MCF 10A (cell line): ENCODE measurements around the gene GRAMD1B. TPM values are rescaled to one million over a fixed set of nuclear protein-coding genes. Genes with fewer than 3 reads are reported as not detected.

Source experiments
- BruUV-seq: library from RNA; stranded (reverse); fragments of 400-500 nt; replicated peaks from 2 replicates; lab custom pipeline; 2021; lab: Mats Ljungman, UMichigan
- CTCF ChIA-PET: fragments of 300-600 bp; sonication (Branson Sonifier 250); formaldehyde crosslinking; extraction: SDS; loops from one replicate; lab custom pipeline; 2021; ENCODE audit warnings: antibody characterized with exemption, inconsistent platforms; lab: Yijun Ruan, JAX
- POLR2A ChIA-PET: fragments of 300-600, 350-650 bp; sonication (Branson Sonifier 250); formaldehyde crosslinking; extraction: SDS; loops from one replicate; lab custom pipeline; 2020; ENCODE audit warnings: antibody characterized with exemption, inconsistent platforms; lab: Yijun Ruan, JAX
- DNase-seq: peaks from one replicate; pipeline ENCODE4 v3.0.0-alpha.2; 2018; ENCODE audit not compliant: unreplicated experiment
- H3K27ac Mint-ChIP-seq: one replicate; pipeline ENCODE4 v1.8.0; 2022; ENCODE audit warnings: mild to moderate bottlenecking, low read depth, mixed read lengths; ENCODE audit not compliant: unreplicated experiment
- H3K27me3 Mint-ChIP-seq: one replicate; pipeline ENCODE4 v1.8.0; 2022; ENCODE audit warnings: mixed read lengths; ENCODE audit not compliant: insufficient read depth, unreplicated experiment
- H3K36me3 Mint-ChIP-seq: one replicate; pipeline ENCODE4 v1.8.0; 2022; ENCODE audit warnings: mild to moderate bottlenecking, moderate library complexity, mixed read lengths; ENCODE audit not compliant: insufficient read depth, unreplicated experiment
- H3K4me1 Mint-ChIP-seq: one replicate; pipeline ENCODE4 v1.8.0; 2022; ENCODE audit warnings: mixed read lengths; ENCODE audit not compliant: insufficient read depth, unreplicated experiment
- H3K4me3 Mint-ChIP-seq: one replicate; pipeline ENCODE4 v1.8.0; 2022; ENCODE audit warnings: mild to moderate bottlenecking, moderate library complexity, mixed read lengths; ENCODE audit not compliant: unreplicated experiment
- H3K9me3 Mint-ChIP-seq: one replicate; pipeline ENCODE4 v1.8.0; 2022; ENCODE audit warnings: mixed read lengths; ENCODE audit not compliant: unreplicated experiment
- CTCF ChIP-seq: fragments of 200-600 bp; IDR thresholded peaks from one replicate; pipeline ENCODE4 v1.8.0; 2022; ENCODE audit warnings: antibody characterized with exemption, mild to moderate bottlenecking; ENCODE audit not compliant: unreplicated experiment
- intact Hi-C: fragments of 100-400 bp; cut with micrococcal nuclease; formaldehyde crosslinking; loops from 2 replicates; pipeline ENCODE4 v1.14.1; 2022
- total RNA-seq: library from RNA; stranded (reverse); gene quantifications from 2 replicates; pipeline ENCODE4 v1.2.3, GENCODE V29; 2022

GRAMD1B gene
- total RNA-seq, 1 experiment from 2014 or later: 0.26 TPM

DNA sequence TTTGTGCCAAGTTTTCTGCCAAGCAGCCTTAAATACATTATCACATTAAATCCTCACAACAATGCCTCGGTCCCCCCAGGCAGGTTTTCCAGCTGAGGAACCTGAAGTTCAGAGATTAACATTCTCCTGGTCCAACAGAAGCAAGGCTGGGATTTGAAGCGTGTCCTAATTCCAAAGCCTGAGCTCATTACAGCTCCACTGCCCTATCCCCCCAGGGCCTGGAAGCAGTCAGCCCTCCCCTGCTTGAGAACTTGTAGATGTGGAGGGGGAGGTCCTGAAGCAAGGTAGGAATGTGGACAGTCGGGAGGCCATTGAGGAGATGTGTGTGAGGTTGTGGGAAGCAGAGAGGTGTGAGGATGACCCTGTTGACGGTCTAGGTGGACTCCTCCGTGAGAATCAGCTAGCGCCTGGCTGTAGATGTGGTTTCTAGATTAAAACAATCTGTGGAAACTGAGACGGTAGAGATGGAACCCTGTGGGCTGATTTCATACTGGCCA is 8.1 kb downstream of the GRAMD1B start:
- TF ChIP-seq CTCF: no peak
- no peaks in the 10 kb centered on the region for H3K27me3 Mint-ChIP-seq
- no peak overlapping the region for H3K27ac Mint-ChIP-seq
- no peaks in the 10 kb centered on the region for H3K36me3 Mint-ChIP-seq
- no peaks in the 10 kb centered on the region for H3K4me1 Mint-ChIP-seq
- DNase-seq: no peak
- no TSS peak for BruUV-seq
- H3K9me3 Mint-ChIP-seq: no peaks in the 10 kb centered on the region
- POLR2A ChIA-PET: interaction anchor here (0.7 to 1.5 kb wide), 3 partner anchors 12 to 407 kb away, joined by 3 read pairs; no protein-coding TSS in a partner anchor
- CTCF ChIA-PET: interaction anchor here (0.6 to 4.1 kb wide), 3 partner anchors 30 to 332 kb away, joined by 3 to 25 read pairs (median 4); no protein-coding TSS in a partner anchor
- H3K4me3 Mint-ChIP-seq: no peak overlapping the region
- intact Hi-C loops: no loop called here

DNA sequence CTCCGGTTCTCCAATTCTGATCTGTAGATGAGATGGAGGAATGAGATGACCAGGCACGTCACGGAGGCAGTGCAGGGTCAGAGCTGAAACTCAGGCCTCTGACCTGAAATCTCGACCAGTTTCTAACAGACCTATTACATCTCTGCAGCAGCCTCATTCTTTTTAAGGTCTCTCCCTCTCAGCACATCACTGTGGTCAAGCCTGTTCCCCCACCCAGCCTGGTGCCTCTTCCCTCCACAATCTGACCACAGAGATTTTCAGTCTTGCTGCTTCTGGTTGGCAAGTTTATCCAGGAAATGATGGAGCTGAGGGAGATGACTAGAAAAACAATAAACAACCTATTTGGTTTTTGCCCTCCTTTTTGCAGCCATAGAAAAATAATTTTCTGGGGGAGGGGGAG is 9.5 kb downstream of the GRAMD1B start:
- H3K36me3 Mint-ChIP-seq: no peaks in the 10 kb centered on the region
- intact Hi-C loops: no loop called here

DNA sequence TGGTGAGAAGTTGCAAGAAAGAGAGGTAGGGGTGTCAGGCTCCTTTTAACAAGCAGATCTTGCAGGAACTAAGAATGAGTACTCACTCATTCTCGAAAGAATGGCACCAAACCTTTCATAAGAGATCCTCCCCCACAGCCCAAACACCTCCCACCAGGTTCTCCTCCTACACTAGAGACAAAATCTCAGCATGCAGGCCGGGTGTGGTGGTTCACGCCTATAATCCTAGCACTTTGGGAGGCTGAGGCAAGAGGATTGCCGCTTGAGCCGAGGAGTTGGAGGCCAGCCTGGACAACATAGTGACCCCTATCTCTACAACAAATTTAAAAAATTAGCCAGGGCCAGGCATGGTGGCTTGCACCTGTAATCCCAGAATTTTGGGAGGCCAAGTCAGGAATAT is 11.1 kb downstream of the GRAMD1B start:
- Mint-ChIP-seq H3K27me3 (no peaks in the 10 kb centered on the region), H3K4me1 (no peaks in the 10 kb centered on the region), H3K27ac (no peak overlapping the region), H3K4me3 (no peak overlapping the region), H3K36me3 (no peaks in the 10 kb centered on the region), H3K9me3 (no peaks in the 10 kb centered on the region)
- TF ChIP-seq CTCF: no peak
- intact Hi-C loops: no loop called here
- no TSS peak for BruUV-seq
- ChIA-PET POLR2A (no interaction called here), CTCF (no interaction called here)
- DNase-seq: no peak

More for the DNA sequence above, 9.5 kb downstream of the GRAMD1B start:
- DNase-seq: no peak
- Mint-ChIP-seq H3K9me3 (no peaks in the 10 kb centered on the region), H3K27ac (peak overlapping the region; percentile 63), H3K4me1 (no peaks in the 10 kb centered on the region), H3K4me3 (no peak overlapping the region), H3K27me3 (no peaks in the 10 kb centered on the region)
- POLR2A ChIA-PET: no interaction called here
- BruUV-seq: no TSS peak
- no peak for TF ChIP-seq CTCF
- CTCF ChIA-PET: interaction anchor here (4.1 kb wide), 1 partner anchor 32 kb away, joined by 25 read pairs; no protein-coding TSS in a partner anchor

GRCh38 chr11:123443851-123444623 is 14.0 kb downstream of the GRAMD1B start:
- H3K27me3 Mint-ChIP-seq: no peaks in the 10 kb centered on the region
- CTCF ChIA-PET: interaction anchor here (1.0 to 2.1 kb wide), 4 partner anchors 9 to 133 kb away, joined by 3 to 7 read pairs (median 4); no protein-coding TSS in a partner anchor
- no peak for DNase-seq
- intact Hi-C loops: no loop called here
- no peaks in the 10 kb centered on the region for H3K4me1 Mint-ChIP-seq
- H3K4me3 Mint-ChIP-seq: no peak overlapping the region
- peaks cover 5% of the 10 kb centered on the region for H3K36me3 Mint-ChIP-seq
- no peaks in the 10 kb centered on the region for H3K9me3 Mint-ChIP-seq
- POLR2A ChIA-PET: interaction anchor here (0.9 kb wide), 1 partner anchor 9 kb away, joined by 3 read pairs; no protein-coding TSS in a partner anchor
- H3K27ac Mint-ChIP-seq: no peak overlapping the region
- BruUV-seq: no TSS peak
- TF ChIP-seq CTCF: no peak
